Suprapubic skin (tissue), 4 donors: ENCODE data around the gene SMPX. TPM values are rescaled to one million over a fixed set of nuclear protein-coding genes. Genes with fewer than 3 reads are reported as not detected.

Experiments
- DNase-seq, 2 donors: peaks; one replicate each; pipeline ENCODE4 v3.0.0-alpha.2; 2019; ENCODE audit warnings: low spot score in 2 of 2
- H3K27ac ChIP-seq: fragments of 200-600 bp; sonication (generic); one replicate; pipeline ENCODE4 v1.5.1; 2019
- H3K27me3 ChIP-seq: fragments of 200-600 bp; sonication (generic); one replicate; pipeline ENCODE4 v1.5.1; 2019
- H3K36me3 ChIP-seq: fragments of 200-600 bp; sonication (generic); one replicate; pipeline ENCODE4 v1.5.1; 2019
- H3K4me1 ChIP-seq: fragments of 200-600 bp; sonication (generic); one replicate; pipeline ENCODE4 v1.5.1; 2019
- H3K4me3 ChIP-seq: fragments of 200-600 bp; sonication (generic); one replicate; pipeline ENCODE4 v1.5.1; 2019; ENCODE audit warnings: mild to moderate bottlenecking
- H3K9me3 ChIP-seq: fragments of 200-600 bp; sonication (generic); one replicate; pipeline ENCODE4 v1.5.1; 2019
- CTCF ChIP-seq, 2 donors: fragments of 200-600 bp in 1 of 2; fragments of 450-650 bp in 1 of 2; sonication (generic) in 1 of 2; IDR thresholded peaks; one replicate each; pipeline ENCODE4 v1.5.1; 2016 to 2019; ENCODE audit warnings: antibody characterized with exemption in 2 of 2, mild to moderate bottlenecking in 1 of 2, moderate library complexity in 1 of 2
- EP300 ChIP-seq: sonication (generic); formaldehyde crosslinking; IDR thresholded peaks from one replicate; pipeline ENCODE4 v1.6.1; 2017; ENCODE audit warnings: antibody characterized with exemption
- POLR2A ChIP-seq, 2 donors: fragments of 450-650 bp; IDR thresholded peaks; one replicate each; pipeline ENCODE4 v1.6.1; 2017; ENCODE audit warnings: antibody characterized with exemption in 2 of 2, mild to moderate bottlenecking in 2 of 2, moderate library complexity in 2 of 2
- POLR2AphosphoS5 ChIP-seq, 3 donors: sonication (generic); formaldehyde crosslinking; IDR thresholded peaks; one replicate each; pipeline ENCODE4 v1.6.1; 2017; ENCODE audit warnings: antibody characterized with exemption in 3 of 3
- WGBS: methylation state at CpG from one replicate; pipeline ENCODE4 v1.1.5; 2018; 5-methylcytosine and 5-hydroxymethylcytosine counted together
- total RNA-seq, 4 donors: library from RNA; depleted of rRNA; stranded (reverse); fragments of >200 nt; gene quantifications; one replicate each; pipeline ENCODE4 v1.1.0, GENCODE V29; 2016

Gene SMPX
- total RNA-seq, 4 donors from 2014 or later, result not detected

GRCh38 chrX:21749924-21750323, 8.0 kb downstream of the SMPX start:
- Histone ChIP-seq H3K4me1 (no peaks in the 10 kb centered on the region), H3K36me3 (no peaks in the 10 kb centered on the region), H3K27me3 (no peaks in the 10 kb centered on the region), H3K27ac (no peak overlapping the region), H3K9me3 (no peaks in the 10 kb centered on the region), H3K4me3 (no peak overlapping the region)
- TF ChIP-seq POLR2AphosphoS5 (IDR thresholded peaks at IDR 0.05) (no peak), POLR2A (IDR thresholded peaks at IDR 0.05) (no peak), EP300 (no peak), CTCF (IDR thresholded peaks at IDR 0.05) (no peak)
- DNase-seq, result no peak
- 85% methylated on average over 1 of the region's 1 CpG for WGBS

GRCh38 chrX:21748235-21748634, 9.7 kb downstream of the SMPX start:
- no peak for DNase-seq
- TF ChIP-seq POLR2A (IDR thresholded peaks at IDR 0.05) (no peak), CTCF (IDR thresholded peaks at IDR 0.05) (no peak), EP300 (no peak), POLR2AphosphoS5 (IDR thresholded peaks at IDR 0.05) (no peak)
- Histone ChIP-seq H3K27ac (no peak overlapping the region), H3K36me3 (no peaks in the 10 kb centered on the region), H3K9me3 (no peaks in the 10 kb centered on the region), H3K27me3 (no peaks in the 10 kb centered on the region), H3K4me1 (no peaks in the 10 kb centered on the region), H3K4me3 (no peak overlapping the region)
- WGBS, result 52% methylated on average over 5 of the region's 5 CpGs

GRCh38 chrX:21747558-21747957, 10.4 kb downstream of the SMPX start:
- no peaks in the 10 kb centered on the region for H3K9me3 ChIP-seq
- DNase-seq, result no peak
- whole genome bisulfite sequencing, result 40% methylated on average over 4 of the region's 4 CpGs

GRCh38 chrX:21745756-21746155, 12.2 kb downstream of the SMPX start:
- no peak overlapping the region for H3K27ac ChIP-seq
- H3K4me1 ChIP-seq, result no peaks in the 10 kb centered on the region
- no peaks in the 10 kb centered on the region for H3K9me3 ChIP-seq
- H3K36me3 ChIP-seq, result no peaks in the 10 kb centered on the region
- TF ChIP-seq EP300 (no peak), CTCF (IDR thresholded peaks at IDR 0.05) (peak in 1 of 2 donors; percentile 28)
- H3K27me3 ChIP-seq, result no peaks in the 10 kb centered on the region
- no peak overlapping the region for H3K4me3 ChIP-seq
- 29% methylated on average over 4 of the region's 4 CpGs for WGBS
- no peak for DNase-seq

More at GRCh38 chrX:21747558-21747957, 10.4 kb downstream of the SMPX start:
- no peak overlapping the region for H3K4me3 ChIP-seq
- no peaks in the 10 kb centered on the region for H3K36me3 ChIP-seq
- no peak for TF ChIP-seq EP300
- H3K27me3 ChIP-seq, result no peaks in the 10 kb centered on the region
- H3K4me1 ChIP-seq, result no peaks in the 10 kb centered on the region
- no peak overlapping the region for H3K27ac ChIP-seq

GRCh38 chrX:21744721-21745120, 13.2 kb downstream of the SMPX start:
- Histone ChIP-seq H3K4me1 (peaks cover 5% of the 10 kb centered on the region), H3K36me3 (no peaks in the 10 kb centered on the region), H3K27me3 (no peaks in the 10 kb centered on the region), H3K4me3 (no peak overlapping the region), H3K27ac (no peak overlapping the region), H3K9me3 (no peaks in the 10 kb centered on the region)
- 41% methylated on average over 1 of the region's 1 CpG for WGBS
- TF ChIP-seq CTCF (IDR thresholded peaks at IDR 0.05), result no peak
- no peak for TF ChIP-seq EP300
- no peak for TF ChIP-seq POLR2AphosphoS5 (IDR thresholded peaks at IDR 0.05)
- no peak for TF ChIP-seq POLR2A (IDR thresholded peaks at IDR 0.05)
- no peak for DNase-seq

GRCh38 chrX:21744060-21744459, 13.9 kb downstream of the SMPX start:
- Histone ChIP-seq H3K27ac (no peak overlapping the region), H3K36me3 (no peaks in the 10 kb centered on the region), H3K4me1 (peaks cover 5% of the 10 kb centered on the region), H3K27me3 (no peaks in the 10 kb centered on the region), H3K4me3 (no peak overlapping the region), H3K9me3 (no peaks in the 10 kb centered on the region)
- 75% methylated on average over 3 of the region's 3 CpGs for WGBS
- TF ChIP-seq POLR2AphosphoS5 (IDR thresholded peaks at IDR 0.05) (no peak), POLR2A (IDR thresholded peaks at IDR 0.05) (no peak)
- DNase-seq, result no peak
